Measurements from ENCODE around the gene ZRANB3.

- no peak for TF ChIP-seq EZH2 (IDR thresholded peaks at IDR 0.05; ENCODE audit: low read length)
- no peak for TF ChIP-seq CTCF (optimal IDR thresholded peaks at IDR 0.05 in 1 of 3, IDR thresholded peaks at IDR 0.05 in 1 of 3, conservative IDR thresholded peaks at IDR 0.05 in 1 of 3; ENCODE audit: extremely low read depth in 1 of 3, insufficient read depth in 2 of 3, low read length in 3 of 3)
Observed at GRCh38 chr2:135411646-135412045, 119.4 kb downstream of the ZRANB3 start.
